Activated CD8-positive, alpha-beta memory T cell treated with anti-CD3 and anti-CD28 coated beads for 24 hours (primary cell): ENCODE measurements around the gene DIAPH1.

Experiments
- DNase-seq: peaks from one replicate; pipeline ENCODE4 v3.0.0-alpha.2; 2020

Gene DIAPH1

GRCh38 chr5:141639357-141640050 lies 20.7 kb upstream of the DIAPH1 start:
- peak; percentile 42 for DNase-seq

GRCh38 chr5:141638771-141639170 lies 20.0 kb upstream of the DIAPH1 start:
- DNase-seq: peak; percentile 54

GRCh38 chr5:141637767-141638419 lies 19.1 kb upstream of the DIAPH1 start:
- peak; percentile 89 for DNase-seq

GRCh38 chr5:141637123-141637766 lies 18.4 kb upstream of the DIAPH1 start:
- peak; percentile 86 for DNase-seq

- peak; percentile 98 for DNase-seq
Observed at GRCh38 chr5:141636413-141637122, 17.8 kb upstream of the DIAPH1 start, which contains the start of the genes HDAC3 and RELL2. TSS of gene HDAC3 (minus strand) at chr5:141636849. CDS start at chr5:141636790, 59 bp downstream. TSS of gene RELL2 (plus strand) at chr5:141636997. CDS start at chr5:141638226, 1,229 bp downstream.

GRCh38 chr5:141636106-141636412 lies 17.3 kb upstream of the DIAPH1 start:
- no peak for DNase-seq

- DNase-seq: peak; percentile 37
Observed at GRCh38 chr5:141635646-141636045, 16.8 kb upstream of the DIAPH1 start.

- peak; percentile 51 for DNase-seq
Observed at GRCh38 chr5:141634720-141635119, 15.9 kb upstream of the DIAPH1 start.

- peak; percentile 19 for DNase-seq
Observed at GRCh38 chr5:141633871-141634561, 15.2 kb upstream of the DIAPH1 start.

GRCh38 chr5:141632650-141633049 lies 13.8 kb upstream of the DIAPH1 start:
- DNase-seq: peak; percentile 45

- DNase-seq: no peak
Observed at GRCh38 chr5:141630570-141631140, 11.9 kb upstream of the DIAPH1 start.

- DNase-seq: peak; percentile 37
Observed at GRCh38 chr5:141628175-141628788, 9.5 kb upstream of the DIAPH1 start.

GRCh38 chr5:141623611-141624010 lies 4.8 kb upstream of the DIAPH1 start:
- DNase-seq: peak; percentile 50

- peak; percentile 51 for DNase-seq
Observed at GRCh38 chr5:141623186-141623585, 4.4 kb upstream of the DIAPH1 start.

- DNase-seq: peak; percentile 83
Observed at GRCh38 chr5:141618030-141618803, 583 bp downstream of the DIAPH1 start.

GRCh38 chr5:141617682-141618029 lies 1.1 kb downstream of the DIAPH1 start:
- no peak for DNase-seq

- DNase-seq: no peak
Observed at GRCh38 chr5:141617128-141617527, 1.7 kb downstream of the DIAPH1 start.

- no peak for DNase-seq
Observed at GRCh38 chr5:141615991-141616720, 2.6 kb downstream of the DIAPH1 start.

- no peak for DNase-seq
Observed at GRCh38 chr5:141613344-141613743, 5.5 kb downstream of the DIAPH1 start.

- no peak for DNase-seq
Observed at GRCh38 chr5:141611289-141611688, 7.5 kb downstream of the DIAPH1 start.
